Stomach (tissue), 9 donors: ENCODE data around the gene ADAMTS6. TPM values are rescaled to one million over a fixed set of nuclear protein-coding genes. Genes with fewer than 3 reads are reported as not detected.

Source experiments
- DNase-seq, 2 donors: peaks; one replicate each; pipeline versions ENCODE4 v3.0.0 to v3.0.0-alpha.2; 2013 to 2019
- H3K27ac ChIP-seq, 5 donors: fragments of 200-600 bp in 4 of 5; sonication (generic) in 4 of 5; one replicate each; pipeline ENCODE4 v1.5.1; 2013 to 2019; ENCODE audit warnings: mild to moderate bottlenecking in 1 of 5, moderate library complexity in 1 of 5
- H3K27me3 ChIP-seq, 3 donors: fragments of 200-600 bp; sonication (generic); one replicate each; pipeline ENCODE4 v1.5.1; 2017 to 2019; ENCODE audit warnings: mixed run types in 1 of 3
- H3K36me3 ChIP-seq, 4 donors: fragments of 200-600 bp; sonication (generic); 1 replicate in 3 of 4; 2 replicates in 1 of 4; pipeline ENCODE4 v1.5.1; 2016 to 2019
- H3K4me1 ChIP-seq, 4 donors: fragments of 200-600 bp; sonication (generic); one replicate each; pipeline ENCODE4 v1.5.1; 2016 to 2019
- H3K4me3 ChIP-seq, 4 donors: fragments of 200-600 bp; sonication (generic) in 3 of 4; one replicate each; pipeline ENCODE4 v1.5.1; 2016 to 2019; ENCODE audit warnings: mild to moderate bottlenecking in 1 of 4
- H3K9me3 ChIP-seq, 4 donors: fragments of 200-600 bp; sonication (generic); one replicate each; pipeline ENCODE4 v1.5.1; 2016 to 2019
- CTCF ChIP-seq, 7 experiments: fragments of 450-650 bp in 4 of 7; fragments of 200-600 bp in 3 of 7; sonication (generic) in 3 of 7; IDR thresholded peaks; one replicate each; pipeline ENCODE4 v1.5.1; 2016 to 2019; ENCODE audit warnings: antibody characterized with exemption in 7 of 7, control low read depth in 2 of 7, mild to moderate bottlenecking in 1 of 7
- EP300 ChIP-seq: sonication (generic); formaldehyde crosslinking; IDR thresholded peaks from one replicate; pipeline ENCODE4 v1.6.1; 2017; ENCODE audit warnings: antibody characterized with exemption
- POLR2A ChIP-seq, 4 donors: fragments of 450-650 bp; IDR thresholded peaks; one replicate each; pipeline ENCODE4 v1.6.1; 2016; ENCODE audit warnings: antibody characterized with exemption in 4 of 4, control low read depth in 2 of 4, mild to moderate bottlenecking in 1 of 4, moderate library complexity in 1 of 4
- POLR2AphosphoS5 ChIP-seq, 3 donors: sonication (generic); formaldehyde crosslinking; IDR thresholded peaks; one replicate each; pipeline ENCODE4 v1.6.1; 2016; ENCODE audit warnings: antibody characterized with exemption in 3 of 3
- WGBS, 5 donors: extraction: QIAGEN DNeasy Blood & Tissue Kit in 3 of 5; methylation state at CpG; one replicate each; pipeline versions ENCODE4 v1.1.5 to v1.1.7; 2013 to 2018; 5-methylcytosine and 5-hydroxymethylcytosine counted together
- intact Hi-C: fragments of 100-400 bp; cut with DNase I; formaldehyde crosslinking; loops from one replicate; pipeline ENCODE4 v1.15.1; 2023; ENCODE audit warnings: low total_unique reads
- polyA plus RNA-seq, 3 donors: library from polyadenylated mRNA; stranded (reverse); fragments of 200-250 nt; gene quantifications; one replicate each; pipeline ENCODE4 v1.2.3, GENCODE V29; 2013
- total RNA-seq, 5 donors: library from RNA; depleted of rRNA; stranded (reverse); fragments of >200 nt; gene quantifications; one replicate each; pipeline versions ENCODE4 v1.1.0 to v1.2.3, GENCODE V29; 2014 to 2016
- donor health status: healthy with polysubstance abuse.
- donor health status: Bipolar disorder and iron deficiency.
- donor health status: healthy.

Gene ADAMTS6
- total and polyA plus RNA-seq, 8 donors = 0.15 to 43.3 (median 0.58) TPM; not detected in 1

DNA sequence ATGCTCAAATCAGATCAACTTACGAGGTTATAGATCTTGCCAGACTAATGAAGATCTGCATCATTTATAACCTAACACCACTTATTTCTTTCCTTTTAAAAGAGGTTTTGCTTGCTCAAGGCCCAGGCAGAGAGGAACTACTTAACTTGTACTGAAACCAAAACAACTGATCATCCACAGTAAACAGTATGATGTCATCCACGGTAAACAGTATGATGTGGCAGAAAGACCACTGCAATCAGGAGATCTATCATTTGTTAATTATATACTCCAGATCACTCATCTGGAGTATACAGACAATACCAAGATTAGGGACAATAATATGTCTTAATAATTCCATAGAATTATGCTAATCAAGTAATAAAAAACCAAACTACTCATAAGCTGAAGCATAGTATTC lies 116.8 kb downstream of the ADAMTS6 start:
- peak overlapping the region in 3 of 5 donors; percentile 25 to 48 (median 26) for H3K27ac ChIP-seq
- H3K4me1 ChIP-seq = peaks cover 0 to 10% (median 0%) of the 10 kb centered on the region in 4 donors
- H3K27me3 ChIP-seq = no peaks in the 10 kb centered on the region
- DNase-seq = peak in 1 of 2 donors; percentile 12
- TF ChIP-seq CTCF (IDR thresholded peaks at IDR 0.05) (no peak), POLR2A (IDR thresholded peaks at IDR 0.05) (no peak), EP300 (no peak), POLR2AphosphoS5 (IDR thresholded peaks at IDR 0.05) (no peak)
- WGBS, 5 donors = 63 to 81% (median 66%) methylated on average over 2 of the region's 2 CpGs
- no peak overlapping the region for H3K4me3 ChIP-seq
- H3K9me3 ChIP-seq = no peaks in the 10 kb centered on the region
- intact Hi-C loops = no loop called here
- H3K36me3 ChIP-seq = no peaks in the 10 kb centered on the region

GRCh38 chr5:65363499-65363898 lies 118.2 kb downstream of the ADAMTS6 start:
- H3K27ac ChIP-seq = peak overlapping the region in 1 of 5 donors; percentile 48
- WGBS, 5 donors = 56 to 70% (median 57%) methylated on average over 2 of the region's 2 CpGs
- no peak for TF ChIP-seq POLR2AphosphoS5 (IDR thresholded peaks at IDR 0.05)
- no peak for TF ChIP-seq CTCF (IDR thresholded peaks at IDR 0.05)
- TF ChIP-seq POLR2A (IDR thresholded peaks at IDR 0.05) = no peak
- no peak for TF ChIP-seq EP300
- H3K27me3 ChIP-seq = no peaks in the 10 kb centered on the region
- peaks cover 0 to 10% (median 0%) of the 10 kb centered on the region in 4 donors for H3K4me1 ChIP-seq
- no peak for DNase-seq
- H3K9me3 ChIP-seq = no peaks in the 10 kb centered on the region
- H3K36me3 ChIP-seq = no peaks in the 10 kb centered on the region
- no peak overlapping the region for H3K4me3 ChIP-seq
- intact Hi-C loops = no loop called here

DNA sequence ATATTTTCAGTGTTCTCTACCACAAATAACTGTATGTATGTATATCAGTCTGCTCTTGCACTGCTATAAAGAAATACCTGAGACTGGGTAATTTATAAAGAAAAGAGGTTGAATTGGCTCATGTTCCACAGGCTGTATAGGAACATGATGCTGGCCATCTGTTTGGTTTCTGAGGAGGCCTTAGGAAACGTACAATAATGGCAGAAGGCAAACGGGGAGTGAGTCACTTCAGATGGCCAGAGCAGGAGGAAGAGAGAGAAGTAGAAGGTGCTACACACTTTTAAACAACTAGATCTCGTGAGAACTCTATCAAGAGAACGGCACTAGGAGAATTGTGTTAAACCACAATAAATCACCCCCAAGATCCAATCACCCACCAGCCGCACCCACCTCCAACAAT lies 121.7 kb downstream of the ADAMTS6 start:
- Histone ChIP-seq H3K4me1 (peaks cover 0 to 5% (median 0%) of the 10 kb centered on the region in 4 donors), H3K27ac (no peak overlapping the region), H3K27me3 (no peaks in the 10 kb centered on the region), H3K4me3 (no peak overlapping the region), H3K36me3 (no peaks in the 10 kb centered on the region), H3K9me3 (no peaks in the 10 kb centered on the region)
- TF ChIP-seq CTCF (IDR thresholded peaks at IDR 0.05) (no peak), POLR2AphosphoS5 (IDR thresholded peaks at IDR 0.05) (no peak), POLR2A (IDR thresholded peaks at IDR 0.05) (no peak), EP300 (no peak)
- 64 to 83% (median 80%) methylated on average over 5 of the region's 5 CpGs for WGBS, 5 donors
- no peak for DNase-seq
- intact Hi-C loops = no loop called here

DNA sequence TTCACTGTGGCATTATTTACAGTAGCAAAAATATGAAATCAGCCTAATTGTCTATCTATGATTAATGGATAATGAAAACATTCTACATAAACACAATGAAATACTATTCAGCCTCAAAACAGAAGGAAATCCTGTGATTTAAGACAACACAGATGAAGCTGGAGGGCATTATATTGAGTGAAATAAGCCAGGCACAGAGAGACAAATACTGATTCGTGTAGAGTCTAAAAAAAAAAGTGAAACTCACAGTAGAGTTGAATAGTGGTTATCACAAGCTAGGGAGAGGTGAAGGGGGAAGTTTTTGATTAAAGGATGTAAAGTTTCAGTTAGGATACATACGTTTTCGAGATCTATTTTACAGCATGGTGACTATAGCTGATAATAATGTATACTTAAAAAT lies 122.2 kb downstream of the ADAMTS6 start:
- TF ChIP-seq EP300 = no peak
- TF ChIP-seq POLR2AphosphoS5 (IDR thresholded peaks at IDR 0.05) = no peak
- TF ChIP-seq CTCF (IDR thresholded peaks at IDR 0.05) = no peak
- no peak for TF ChIP-seq POLR2A (IDR thresholded peaks at IDR 0.05)
- WGBS, 5 donors = 57 to 64% (median 61%) methylated on average over 3 of the region's 3 CpGs
- no peaks in the 10 kb centered on the region for H3K9me3 ChIP-seq
- no peaks in the 10 kb centered on the region for H3K36me3 ChIP-seq
- H3K4me1 ChIP-seq = peaks cover 0 to 5% (median 0%) of the 10 kb centered on the region in 4 donors
- H3K27me3 ChIP-seq = no peaks in the 10 kb centered on the region
- H3K27ac ChIP-seq = no peak overlapping the region
- no peak for DNase-seq
- no peak overlapping the region for H3K4me3 ChIP-seq
- intact Hi-C loops = no loop called here
